Cerebellar nuclear complex (tissue), 1 donor: ENCODE measurements around the gene FBN3.

Experiments
- DNase-seq, 2 experiments: peaks; one replicate each; lab custom pipeline; 2025; lab: John Stamatoyannopoulos, UW

The FBN3 gene

GRCh38 chr19:8089664-8090601, 59.5 kb downstream of the FBN3 start:
- DNase-seq = no peak

- no peak for DNase-seq
These were observed 60.4 kb downstream of the FBN3 start for GRCh38 chr19:8088752-8089663.

GRCh38 chr19:8087876-8088275, 61.5 kb downstream of the FBN3 start:
- DNase-seq = no peak

DNA sequence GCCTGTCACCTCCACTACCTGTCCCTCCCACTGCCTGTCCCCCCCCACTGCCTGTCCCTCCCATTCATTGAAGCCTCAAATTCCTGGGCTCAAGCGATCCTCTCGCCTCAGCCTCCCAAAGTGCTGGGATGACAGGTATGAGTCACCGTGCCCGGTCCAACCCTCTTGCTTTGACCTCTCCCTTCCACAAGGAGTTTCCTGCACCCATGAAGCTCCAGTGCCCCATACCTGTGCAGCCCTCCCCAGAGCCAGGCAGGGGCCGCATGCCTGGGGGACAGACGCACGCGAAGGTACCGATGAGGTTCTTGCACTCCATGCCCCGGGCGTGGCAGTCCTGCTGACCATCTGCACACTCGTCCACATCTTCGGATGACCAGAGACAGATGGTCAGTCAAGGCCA, 62.5 kb downstream of the FBN3 start:
- no peak for DNase-seq

DNA sequence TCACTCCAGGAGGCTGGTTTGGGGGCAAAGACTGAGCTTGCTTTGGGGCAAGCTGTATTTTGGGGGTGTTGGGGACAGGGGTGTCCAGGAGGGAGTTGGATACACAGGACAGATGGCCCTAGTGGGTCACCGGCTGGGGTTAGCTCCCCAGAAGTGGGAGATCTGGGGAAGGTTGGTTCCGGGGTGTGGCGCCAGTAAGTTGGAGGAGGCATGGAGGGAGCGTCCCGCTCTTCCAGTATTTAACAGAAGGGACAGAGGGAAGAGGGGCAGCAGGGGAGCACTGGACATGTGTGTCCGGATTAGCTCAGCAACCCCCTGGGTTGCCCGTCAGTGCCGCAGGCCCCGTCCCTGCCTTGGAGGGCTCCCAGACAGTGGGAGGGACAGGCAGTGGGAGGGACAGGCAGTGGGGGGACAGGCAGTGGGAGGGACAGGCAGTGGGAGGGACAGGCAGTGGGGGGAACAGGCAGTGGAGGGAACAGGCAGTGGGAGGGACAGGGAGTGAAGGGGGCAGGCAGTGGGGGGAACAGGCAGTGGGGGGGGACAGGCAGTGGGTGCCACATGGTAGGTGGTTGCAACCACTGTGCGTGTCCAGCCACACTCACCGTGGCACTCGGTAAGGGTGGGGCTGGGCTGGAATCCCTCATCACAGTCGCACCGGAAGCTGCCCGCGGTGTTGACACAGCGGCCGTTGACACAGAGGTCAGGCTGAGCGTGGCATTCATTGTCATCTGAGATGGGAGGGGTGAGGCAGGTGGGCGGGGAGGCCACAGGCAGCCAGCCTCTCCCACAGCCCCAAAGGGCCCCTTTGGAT, 63.6 kb downstream of the FBN3 start:
- no peak for DNase-seq

GRCh38 chr19:8084152-8084551, 65.2 kb downstream of the FBN3 start:
- no peak for DNase-seq

GRCh38 chr19:8083141-8083540, 66.3 kb downstream of the FBN3 start:
- DNase-seq = no peak

- no peak for DNase-seq
These were observed 67.5 kb downstream of the FBN3 start for GRCh38 chr19:8081569-8082550.

- no peak for DNase-seq
These were observed 68.6 kb downstream of the FBN3 start for GRCh38 chr19:8080832-8081231.

GRCh38 chr19:8079988-8080387, 69.4 kb downstream of the FBN3 start:
- no peak for DNase-seq

DNA sequence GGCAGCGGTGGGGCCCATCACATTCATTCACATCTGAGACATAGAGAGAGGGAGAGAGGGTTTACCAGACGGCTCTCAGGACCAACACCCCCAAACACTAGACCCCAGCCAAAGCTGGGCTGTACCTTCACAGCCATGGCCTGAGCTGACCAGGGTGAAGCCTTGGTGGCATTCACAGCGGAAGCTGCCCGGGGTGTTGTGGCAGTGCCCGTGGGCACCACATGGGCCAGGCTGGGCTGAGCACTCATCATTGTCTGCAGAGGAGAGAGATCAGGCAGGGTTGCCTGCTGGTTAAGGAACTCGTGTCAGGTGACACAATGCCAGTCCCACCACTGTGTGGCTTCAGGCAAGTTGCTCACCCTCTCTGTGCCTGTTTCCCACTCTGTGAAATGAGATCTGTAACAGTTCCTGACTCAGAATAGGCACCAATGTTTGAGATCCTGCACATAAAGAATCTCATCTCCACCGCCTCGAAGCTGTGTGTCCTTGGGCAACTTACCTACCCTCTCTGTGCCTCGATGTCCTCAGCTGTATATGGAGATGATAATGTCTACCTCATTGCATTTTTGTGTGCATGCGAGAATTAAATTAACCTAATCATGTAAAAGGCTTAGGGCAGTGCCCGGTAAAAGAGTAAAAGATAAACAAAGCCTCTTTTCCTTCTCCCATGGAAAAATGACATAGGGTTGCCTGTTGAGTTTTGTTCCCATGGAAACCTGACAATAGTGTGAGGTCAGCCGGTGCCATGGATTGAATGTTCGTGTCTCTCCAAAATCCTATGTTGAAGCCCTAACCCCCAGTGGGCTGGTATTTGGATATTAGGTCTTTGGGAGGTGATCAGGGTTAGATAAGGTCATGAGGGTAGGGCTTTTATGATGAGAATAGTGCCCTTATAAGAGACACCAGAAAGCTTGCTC, 74.0 kb downstream of the FBN3 start:
- DNase-seq = no peak

GRCh38 chr19:8074501-8074900, 74.9 kb downstream of the FBN3 start:
- DNase-seq = no peak

- DNase-seq = no peak
These were observed 77.5 kb downstream of the FBN3 start for GRCh38 chr19:8071912-8072311.

DNA sequence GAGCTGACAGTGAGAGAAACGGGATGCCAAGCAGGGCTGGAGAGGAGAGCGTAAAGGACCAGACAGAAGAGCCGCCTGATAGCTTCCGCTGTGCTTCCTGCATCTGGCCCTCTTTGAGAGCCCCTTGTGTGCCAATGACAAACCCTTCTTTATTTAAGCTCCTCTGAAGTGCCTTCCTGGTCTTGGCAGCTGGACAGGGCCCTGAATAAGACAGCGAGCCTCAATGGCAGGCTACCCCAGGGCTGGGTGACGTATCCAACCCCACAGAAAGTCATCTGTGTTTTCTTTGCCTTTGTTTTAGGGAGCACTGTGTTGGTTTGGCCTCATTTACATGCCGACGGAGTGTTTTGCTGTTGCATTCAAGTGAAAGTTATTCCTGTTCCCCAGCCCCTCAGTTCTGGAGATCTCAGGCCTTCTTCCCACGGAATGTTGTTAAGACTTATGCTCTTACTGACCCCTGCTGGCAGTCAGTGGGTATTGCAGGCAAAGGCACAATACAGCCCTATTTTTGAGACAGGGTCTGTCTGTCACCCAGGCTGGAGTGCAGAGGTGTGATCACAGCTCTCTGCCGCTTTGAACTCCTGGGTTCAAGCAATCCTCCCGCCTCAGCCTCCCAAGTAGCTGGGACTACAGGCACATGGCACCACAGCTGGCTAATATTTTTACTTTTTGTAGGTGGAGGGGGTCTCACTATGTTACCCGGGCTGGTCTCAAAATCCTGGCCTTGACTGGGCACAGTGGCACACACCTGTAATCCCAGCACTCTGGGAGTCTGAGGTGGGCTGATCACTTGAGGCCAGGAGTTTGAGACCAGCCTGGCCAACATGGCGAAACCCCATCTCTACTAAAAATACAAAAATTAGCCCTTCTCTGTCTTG, 80.1 kb downstream of the FBN3 start:
- no peak for DNase-seq

GRCh38 chr19:8065875-8066261, 83.5 kb downstream of the FBN3 start:
- DNase-seq = no peak

DNA sequence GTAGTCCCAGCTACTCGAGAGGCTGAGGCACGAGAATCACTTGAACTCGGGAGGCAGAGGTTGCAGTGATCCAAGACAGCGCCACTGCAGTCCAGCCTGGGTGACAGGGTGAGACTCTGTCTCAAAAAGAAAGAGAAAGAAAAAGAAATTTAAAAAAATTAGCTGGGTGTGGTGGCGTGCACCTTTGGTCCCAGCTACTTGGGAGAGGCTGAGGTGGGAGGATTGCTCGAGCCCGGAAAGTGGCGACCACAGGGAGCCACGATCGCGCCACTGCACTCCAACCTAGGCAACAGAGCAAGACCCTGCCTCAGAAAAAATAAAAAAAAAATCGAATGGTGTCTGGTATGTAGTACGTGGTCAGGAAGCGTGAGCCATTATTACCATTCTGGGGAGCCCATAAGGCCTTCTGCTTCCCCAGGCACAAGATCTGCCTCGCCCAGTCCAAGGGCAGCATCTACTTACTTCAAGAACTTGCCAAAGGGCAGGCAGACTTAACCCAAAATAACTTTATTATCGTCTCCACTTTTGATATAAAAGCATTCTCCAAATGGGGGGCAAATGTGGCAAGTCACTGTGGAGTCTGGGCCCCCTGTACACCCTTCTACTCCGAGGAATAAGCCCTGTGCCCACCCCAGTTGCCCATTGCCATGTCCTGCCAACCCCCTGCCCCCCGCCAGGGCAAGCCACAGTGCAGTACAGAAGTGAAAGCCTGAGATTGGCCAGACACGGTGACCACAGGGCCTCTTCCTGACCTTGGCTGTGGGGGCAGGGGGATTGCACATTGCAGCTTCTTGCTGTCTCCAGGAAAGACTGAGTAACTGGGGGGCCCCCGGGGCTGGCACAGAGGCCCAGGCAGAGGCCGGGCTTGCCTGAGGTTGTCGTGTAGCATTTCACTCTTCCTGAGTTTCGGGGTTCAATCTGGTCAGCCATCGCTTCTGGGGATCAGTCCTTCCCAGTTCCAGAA, 84.2 kb downstream of the FBN3 start:
- no peak for DNase-seq

GRCh38 chr19:8057545-8058270, 91.7 kb downstream of the FBN3 start:
- DNase-seq = no peak
